ENCODE measurements around the gene PPP2R3B.

The PPP2R3B gene

DNA sequence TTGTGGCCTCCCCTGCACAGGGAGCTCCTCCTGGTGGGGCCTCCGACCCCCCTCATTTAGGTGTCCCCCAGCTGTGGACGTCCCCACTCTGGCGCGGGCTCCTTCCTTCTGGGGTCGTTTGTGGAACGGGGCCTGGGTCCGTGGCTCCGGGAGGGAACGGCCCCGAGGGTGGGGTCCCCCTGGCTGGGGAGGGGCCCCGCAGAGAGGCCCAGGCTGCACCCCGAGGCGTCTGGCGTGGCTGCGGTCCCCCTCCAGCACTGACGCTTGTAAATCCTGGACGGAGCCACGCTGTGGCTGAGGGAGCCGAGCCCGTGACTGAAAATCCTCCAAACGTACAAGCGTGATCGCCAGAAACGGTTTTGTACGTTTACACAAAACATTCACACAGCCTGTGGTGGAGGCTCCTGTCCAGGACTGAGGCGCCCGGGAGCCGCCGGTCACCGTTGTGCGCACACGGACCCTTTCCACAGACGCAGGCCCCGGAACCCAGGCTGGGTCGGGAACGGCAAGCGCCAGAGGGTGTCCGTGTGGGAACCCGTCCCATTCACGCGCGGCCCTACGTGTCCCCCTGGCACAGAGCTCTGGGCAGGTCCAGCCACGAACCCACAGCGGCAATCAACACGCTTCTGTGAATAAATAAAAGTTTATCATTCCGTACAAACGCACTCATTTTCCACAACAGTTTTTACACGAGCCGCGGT lies 52.9 kb downstream of the PPP2R3B start (continued):
- TF ChIP-seq, protein P1, sequence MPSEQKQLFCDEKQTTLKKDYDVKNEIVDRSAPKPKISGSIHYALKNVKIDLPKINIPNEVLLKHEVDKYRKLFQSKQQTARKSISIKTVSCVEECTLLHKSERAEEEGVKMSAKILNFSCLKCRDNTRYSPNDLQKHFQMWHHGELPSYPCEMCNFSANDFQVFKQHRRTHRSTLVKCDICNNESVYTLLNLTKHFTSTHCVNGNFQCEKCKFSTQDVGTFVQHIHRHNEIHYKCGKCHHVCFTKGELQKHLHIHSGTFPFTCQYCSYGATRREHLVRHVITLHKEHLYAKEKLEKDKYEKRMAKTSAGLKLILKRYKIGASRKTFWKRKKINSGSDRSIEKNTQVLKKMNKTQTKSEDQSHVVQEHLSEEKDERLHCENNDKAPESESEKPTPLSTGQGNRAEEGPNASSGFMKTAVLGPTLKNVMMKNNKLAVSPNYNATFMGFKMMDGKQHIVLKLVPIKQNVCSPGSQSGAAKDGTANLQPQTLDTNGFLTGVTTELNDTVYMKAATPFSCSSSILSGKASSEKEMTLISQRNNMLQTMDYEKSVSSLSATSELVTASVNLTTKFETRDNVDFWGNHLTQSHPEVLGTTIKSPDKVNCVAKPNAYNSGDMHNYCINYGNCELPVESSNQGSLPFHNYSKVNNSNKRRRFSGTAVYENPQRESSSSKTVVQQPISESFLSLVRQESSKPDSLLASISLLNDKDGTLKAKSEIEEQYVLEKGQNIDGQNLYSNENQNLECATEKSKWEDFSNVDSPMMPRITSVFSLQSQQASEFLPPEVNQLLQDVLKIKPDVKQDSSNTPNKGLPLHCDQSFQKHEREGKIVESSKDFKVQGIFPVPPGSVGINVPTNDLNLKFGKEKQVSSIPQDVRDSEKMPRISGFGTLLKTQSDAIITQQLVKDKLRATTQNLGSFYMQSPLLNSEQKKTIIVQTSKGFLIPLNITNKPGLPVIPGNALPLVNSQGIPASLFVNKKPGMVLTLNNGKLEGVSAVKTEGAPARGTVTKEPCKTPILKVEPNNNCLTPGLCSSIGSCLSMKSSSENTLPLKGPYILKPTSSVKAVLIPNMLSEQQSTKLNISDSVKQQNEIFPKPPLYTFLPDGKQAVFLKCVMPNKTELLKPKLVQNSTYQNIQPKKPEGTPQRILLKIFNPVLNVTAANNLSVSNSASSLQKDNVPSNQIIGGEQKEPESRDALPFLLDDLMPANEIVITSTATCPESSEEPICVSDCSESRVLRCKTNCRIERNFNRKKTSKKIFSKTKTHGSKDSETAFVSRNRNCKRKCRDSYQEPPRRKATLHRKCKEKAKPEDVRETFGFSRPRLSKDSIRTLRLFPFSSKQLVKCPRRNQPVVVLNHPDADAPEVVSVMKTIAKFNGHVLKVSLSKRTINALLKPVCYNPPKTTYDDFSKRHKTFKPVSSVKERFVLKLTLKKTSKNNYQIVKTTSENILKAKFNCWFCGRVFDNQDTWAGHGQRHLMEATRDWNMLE (tag by site-specific recombination; conservative IDR thresholded peaks at IDR 0.05; ENCODE audit: low read depth) = no peak
- TF ChIP-seq, protein P2, sequence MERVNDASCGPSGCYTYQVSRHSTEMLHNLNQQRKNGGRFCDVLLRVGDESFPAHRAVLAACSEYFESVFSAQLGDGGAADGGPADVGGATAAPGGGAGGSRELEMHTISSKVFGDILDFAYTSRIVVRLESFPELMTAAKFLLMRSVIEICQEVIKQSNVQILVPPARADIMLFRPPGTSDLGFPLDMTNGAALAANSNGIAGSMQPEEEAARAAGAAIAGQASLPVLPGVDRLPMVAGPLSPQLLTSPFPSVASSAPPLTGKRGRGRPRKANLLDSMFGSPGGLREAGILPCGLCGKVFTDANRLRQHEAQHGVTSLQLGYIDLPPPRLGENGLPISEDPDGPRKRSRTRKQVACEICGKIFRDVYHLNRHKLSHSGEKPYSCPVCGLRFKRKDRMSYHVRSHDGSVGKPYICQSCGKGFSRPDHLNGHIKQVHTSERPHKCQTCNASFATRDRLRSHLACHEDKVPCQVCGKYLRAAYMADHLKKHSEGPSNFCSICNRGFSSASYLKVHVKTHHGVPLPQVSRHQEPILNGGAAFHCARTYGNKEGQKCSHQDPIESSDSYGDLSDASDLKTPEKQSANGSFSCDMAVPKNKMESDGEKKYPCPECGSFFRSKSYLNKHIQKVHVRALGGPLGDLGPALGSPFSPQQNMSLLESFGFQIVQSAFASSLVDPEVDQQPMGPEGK (tag by site-specific recombination; IDR thresholded peaks at IDR 0.05) = no peak
- TF ChIP-seq OSR2 (tag by site-specific recombination; IDR thresholded peaks at IDR 0.05) (no peak), ZSCAN16 (tag by site-specific recombination; IDR thresholded peaks at IDR 0.05) (no peak), HOXC10 (CRISPR knock-in tag; IDR thresholded peaks at IDR 0.05) (no peak)

DNA sequence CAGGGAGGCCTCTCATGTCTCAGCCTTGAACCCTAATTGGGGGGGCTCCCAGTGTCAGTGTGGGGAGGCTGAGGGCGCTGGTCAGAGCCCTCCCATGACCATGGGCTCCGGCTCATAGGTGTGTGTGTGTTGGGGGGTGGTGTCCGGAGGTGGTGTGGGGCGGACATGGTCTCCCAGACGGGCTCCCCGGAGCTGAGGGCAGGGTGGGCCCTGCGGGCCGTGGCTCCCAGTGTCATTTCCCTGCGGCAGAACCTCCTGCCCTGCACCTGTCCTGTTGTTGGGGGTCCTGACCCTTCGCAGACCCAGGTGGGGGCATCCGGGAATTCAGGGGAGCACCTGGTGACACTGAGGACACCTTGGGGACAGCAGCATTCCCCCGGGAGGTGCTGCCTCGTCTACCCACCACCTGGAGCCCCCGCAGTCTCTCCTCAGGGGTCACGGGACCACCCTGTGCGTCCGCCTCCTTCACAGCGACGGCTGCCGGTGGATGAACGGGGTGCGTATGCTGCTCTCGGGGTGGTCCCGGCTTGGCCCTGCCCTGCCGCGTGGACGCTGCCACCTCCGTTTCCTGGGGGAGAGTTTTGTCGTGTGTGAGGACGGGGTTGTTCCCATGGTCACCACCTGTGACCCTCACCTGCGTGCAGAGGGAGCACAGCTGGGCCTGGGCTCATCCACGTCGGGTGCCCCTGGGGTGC lies 53.6 kb downstream of the PPP2R3B start:
- H3K4me3 ChIP-seq (ENCODE audit: low read depth, low read length) = no peak overlapping the region
- TF ChIP-seq MZF1 (tag by site-specific recombination; IDR thresholded peaks at IDR 0.05; ENCODE audit: borderline replicate concordance) = no peak
- TF ChIP-seq ZFP41 (tag by site-specific recombination; IDR thresholded peaks at IDR 0.05; ENCODE audit: borderline replicate concordance) = no peak
- no peak for TF ChIP-seq ZNF274 (IDR thresholded peaks at IDR 0.05; ENCODE audit: low read length)
- TF ChIP-seq ZNF274 (tag by site-specific recombination; IDR thresholded peaks at IDR 0.05; ENCODE audit: borderline replicate concordance) = no peak
- no peak for TF ChIP-seq ZNF660 (tag by site-specific recombination; IDR thresholded peaks at IDR 0.05)
- TF ChIP-seq ZNF423 (tag by site-specific recombination; IDR thresholded peaks at IDR 0.05) = no peak
- no peak for TF ChIP-seq ZNF221 (tag by site-specific recombination; IDR thresholded peaks at IDR 0.05; ENCODE audit: borderline replicate concordance)
- TF ChIP-seq GLI2 (tag by site-specific recombination; IDR thresholded peaks at IDR 0.05; ENCODE audit: borderline replicate concordance, low read depth) = no peak
- no peak for TF ChIP-seq ZNF530 (tag by site-specific recombination; IDR thresholded peaks at IDR 0.05; ENCODE audit: low read depth)
- TF ChIP-seq, protein P3, sequence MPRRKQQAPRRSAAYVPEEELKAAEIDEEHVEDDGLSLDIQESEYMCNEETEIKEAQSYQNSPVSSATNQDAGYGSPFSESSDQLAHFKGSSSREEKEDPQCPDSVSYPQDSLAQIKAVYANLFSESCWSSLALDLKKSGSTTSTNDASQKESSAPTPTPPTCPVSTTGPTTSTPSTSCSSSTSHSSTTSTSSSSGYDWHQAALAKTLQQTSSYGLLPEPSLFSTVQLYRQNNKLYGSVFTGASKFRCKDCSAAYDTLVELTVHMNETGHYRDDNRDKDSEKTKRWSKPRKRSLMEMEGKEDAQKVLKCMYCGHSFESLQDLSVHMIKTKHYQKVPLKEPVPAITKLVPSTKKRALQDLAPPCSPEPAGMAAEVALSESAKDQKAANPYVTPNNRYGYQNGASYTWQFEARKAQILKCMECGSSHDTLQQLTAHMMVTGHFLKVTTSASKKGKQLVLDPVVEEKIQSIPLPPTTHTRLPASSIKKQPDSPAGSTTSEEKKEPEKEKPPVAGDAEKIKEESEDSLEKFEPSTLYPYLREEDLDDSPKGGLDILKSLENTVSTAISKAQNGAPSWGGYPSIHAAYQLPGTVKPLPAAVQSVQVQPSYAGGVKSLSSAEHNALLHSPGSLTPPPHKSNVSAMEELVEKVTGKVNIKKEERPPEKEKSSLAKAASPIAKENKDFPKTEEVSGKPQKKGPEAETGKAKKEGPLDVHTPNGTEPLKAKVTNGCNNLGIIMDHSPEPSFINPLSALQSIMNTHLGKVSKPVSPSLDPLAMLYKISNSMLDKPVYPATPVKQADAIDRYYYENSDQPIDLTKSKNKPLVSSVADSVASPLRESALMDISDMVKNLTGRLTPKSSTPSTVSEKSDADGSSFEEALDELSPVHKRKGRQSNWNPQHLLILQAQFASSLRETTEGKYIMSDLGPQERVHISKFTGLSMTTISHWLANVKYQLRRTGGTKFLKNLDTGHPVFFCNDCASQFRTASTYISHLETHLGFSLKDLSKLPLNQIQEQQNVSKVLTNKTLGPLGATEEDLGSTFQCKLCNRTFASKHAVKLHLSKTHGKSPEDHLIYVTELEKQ (tag by site-specific recombination; IDR thresholded peaks at IDR 0.05; ENCODE audit: borderline replicate concordance) = no peak
- H3K4me1 ChIP-seq (ENCODE audit: control insufficient read depth, insufficient read depth, low read length) = no peaks in the 10 kb centered on the region
- POLR2A ChIA-PET = no interaction called here
- no peaks in the 10 kb centered on the region for H3K9me3 ChIP-seq (ENCODE audit: control insufficient read depth, insufficient read depth, low read depth, low read length)
- H3K27ac ChIP-seq (ENCODE audit: extremely low read depth, low read depth, low read length) = no peak overlapping the region
- CTCF ChIA-PET = no interaction called here
- H3K36me3 ChIP-seq (ENCODE audit: control insufficient read depth in 2 of 2, insufficient read depth in 1 of 2, low read length in 2 of 2) = peaks cover 0 to 22% of the 10 kb centered on the region in 2 experiments; a peak in 1 of 3 replicates
